Fibroblast of villous mesenchyme (primary cell): ENCODE data around the gene TADA1. TPM values are rescaled to one million over a fixed set of nuclear protein-coding genes. Genes with fewer than 3 reads are reported as not detected.

Source experiments
- DNase-seq: peaks from one replicate; pipeline ENCODE4 v3.0.0-alpha.2; 2010; ENCODE audit warnings: low read depth
- H3K4me3 ChIP-seq: 2 replicates; pipeline ENCODE4 v1.5.1; 2011; ENCODE audit warnings: low read depth, mild to moderate bottlenecking, low read length
- CTCF ChIP-seq: IDR thresholded peaks from 2 replicates; pipeline ENCODE4 v1.5.1; 2012; ENCODE audit warnings: low read depth, mild to moderate bottlenecking, low read length; ENCODE audit not compliant: insufficient read depth
- total RNA-seq: library from RNA; depleted of rRNA; stranded (reverse); fragments of >200 nt; gene quantifications from 2 replicates; pipeline ENCODE4 v1.2.3, GENCODE V29; 2012

TADA1 gene
- total RNA-seq, 1 donor = 16.0 TPM

- TF ChIP-seq CTCF = no peak
- H3K4me3 ChIP-seq = no peak overlapping the region
- no peak for DNase-seq
Measured at GRCh38 chr1:166859597-166859996, 16.5 kb downstream of the TADA1 start.

DNA sequence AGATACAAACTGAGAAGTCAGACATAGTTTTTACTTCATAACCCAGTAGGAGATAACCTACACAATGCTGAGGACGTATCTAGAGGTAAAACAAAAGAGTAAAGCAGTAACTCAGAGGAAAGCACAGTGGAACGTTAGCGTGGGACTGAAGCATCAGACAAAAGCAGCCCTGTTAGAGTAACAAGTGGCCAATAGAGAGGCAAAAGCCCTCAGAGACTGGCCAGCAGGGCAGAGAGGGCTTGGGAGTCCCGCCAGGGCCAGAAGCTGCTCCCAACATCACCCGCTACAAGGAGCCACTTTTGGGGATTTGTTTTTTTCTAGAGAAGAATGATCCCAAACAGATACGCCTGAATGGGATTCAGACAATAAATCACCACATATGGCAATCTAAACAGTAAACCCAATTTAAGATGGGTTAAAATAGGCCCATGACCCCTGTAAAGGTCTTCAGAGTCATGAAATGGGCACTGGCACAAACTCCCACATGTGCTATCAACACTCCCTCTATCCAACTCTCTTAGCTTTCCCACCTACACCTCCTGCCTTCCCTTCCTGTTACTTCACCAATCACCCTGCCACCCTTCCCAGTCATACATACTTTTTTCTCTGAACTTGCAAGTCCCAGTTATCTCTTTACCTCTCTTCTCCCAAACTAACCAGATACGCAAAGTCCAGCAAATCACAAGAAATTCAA is 17.2 kb downstream of the TADA1 start:
- TF ChIP-seq CTCF = no peak
- DNase-seq = no peak
- no peak overlapping the region for H3K4me3 ChIP-seq

- no peak overlapping the region for H3K4me3 ChIP-seq
- no peak for TF ChIP-seq CTCF
- no peak for DNase-seq
Measured at GRCh38 chr1:166857995-166858394, 18.1 kb downstream of the TADA1 start.

DNA sequence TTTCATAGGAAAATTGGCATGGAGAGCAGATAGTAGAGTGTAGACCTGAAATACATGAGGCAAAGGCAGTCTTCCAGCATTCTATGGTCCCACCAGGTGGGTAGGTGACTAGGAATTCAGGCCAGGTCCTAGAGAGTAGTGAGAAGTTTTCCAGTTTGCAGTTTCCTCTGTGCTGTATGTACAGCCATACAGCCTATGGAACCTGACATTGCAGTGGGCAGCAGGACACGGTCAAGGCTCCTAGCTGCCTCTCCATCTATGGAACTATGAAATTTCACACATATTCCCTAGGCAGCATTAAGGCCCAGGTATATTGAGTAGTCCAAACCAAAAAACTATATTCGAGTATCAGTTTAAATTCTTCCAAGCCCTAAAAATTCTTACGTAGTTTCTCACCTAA is 20.5 kb downstream of the TADA1 start:
- no peak for DNase-seq
- H3K4me3 ChIP-seq = no peak overlapping the region
- no peak for TF ChIP-seq CTCF

GRCh38 chr1:166852918-166853317 is 23.1 kb downstream of the TADA1 start:
- no peak for TF ChIP-seq CTCF
- DNase-seq = no peak

GRCh38 chr1:166849135-166849534 is 26.9 kb downstream of the TADA1 start:
- DNase-seq = no peak
- H3K4me3 ChIP-seq = no peak overlapping the region
- no peak for TF ChIP-seq CTCF

More at GRCh38 chr1:166852918-166853317, 23.1 kb downstream of the TADA1 start:
- H3K4me3 ChIP-seq = no peak overlapping the region

DNA sequence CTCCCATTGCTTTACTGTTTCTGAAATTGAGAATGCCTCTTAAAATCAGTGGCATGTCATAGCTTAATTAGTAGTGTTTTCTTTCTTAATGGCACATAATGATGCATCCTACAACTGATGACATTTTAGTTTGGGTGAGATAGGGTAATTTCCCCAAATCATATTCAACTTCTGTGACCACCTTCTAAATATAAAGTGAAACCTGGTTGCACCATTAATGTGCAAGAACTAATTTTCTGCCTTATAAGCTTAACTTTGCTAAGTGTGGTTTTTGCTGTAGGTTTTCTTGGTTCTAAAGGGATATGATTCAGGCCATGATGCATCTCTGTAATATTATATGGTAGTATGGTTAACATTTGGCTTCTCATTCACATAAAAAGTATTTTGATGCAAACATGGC is 27.9 kb downstream of the TADA1 start:
- no peak overlapping the region for H3K4me3 ChIP-seq
- no peak for DNase-seq
- TF ChIP-seq CTCF = no peak
